Measurements from ENCODE around the gene PHF12.
A peak's percentile ranks its signal among the peaks of the same experiment; 100 is the strongest.

The PHF12 gene

DNA sequence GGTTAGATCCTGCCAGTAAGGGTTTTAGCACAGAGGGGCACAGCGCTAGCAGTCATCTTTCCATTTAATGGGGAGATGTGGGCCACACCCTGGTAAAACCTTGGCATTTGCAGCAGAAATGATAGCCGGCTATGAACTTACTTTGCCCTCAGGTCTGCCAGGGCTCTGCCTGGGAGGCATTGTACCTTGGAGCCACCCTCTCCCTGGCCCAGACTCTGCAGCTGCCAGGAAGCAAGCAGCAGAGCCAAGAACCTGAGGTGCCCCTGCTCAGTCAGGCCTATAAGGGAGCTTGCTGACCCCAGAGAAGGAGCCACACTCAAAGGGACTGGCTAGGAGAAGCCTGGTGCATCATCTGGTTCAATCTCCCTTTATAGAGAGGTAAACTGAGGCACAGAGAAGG is 23.7 kb upstream of the PHF12 start:
- DNase-seq, result no peak

GRCh38 chr17:28974451-28974850 is 23.1 kb upstream of the PHF12 start:
- peak in 1 of 14 donors; percentile 56 for DNase-seq

DNA sequence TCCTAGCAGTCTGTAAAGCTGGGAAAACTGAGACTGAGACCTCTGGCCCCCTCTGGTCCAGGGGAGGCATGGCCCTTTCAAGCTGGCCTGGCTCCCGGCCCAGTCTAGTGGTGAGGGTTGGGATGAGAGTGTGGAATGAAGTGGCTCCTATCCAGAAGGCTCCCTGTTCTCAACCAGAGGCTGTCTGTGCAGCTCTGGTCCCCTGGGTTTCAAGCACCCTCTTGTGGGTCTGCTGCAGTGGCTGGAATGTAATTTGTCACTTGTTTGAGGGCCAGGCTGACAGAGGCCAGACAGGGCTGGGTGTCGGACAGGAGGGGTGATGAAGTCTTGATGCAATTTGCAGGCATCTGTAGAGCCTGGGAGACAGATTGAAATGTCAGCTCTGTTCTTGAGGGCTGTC is 22.1 kb upstream of the PHF12 start:
- peak in 4 of 14 donors; percentile 5 to 41 (median 24) for DNase-seq

- no peak for DNase-seq
Observed at GRCh38 chr17:28972437-28972836, 21.1 kb upstream of the PHF12 start.

DNA sequence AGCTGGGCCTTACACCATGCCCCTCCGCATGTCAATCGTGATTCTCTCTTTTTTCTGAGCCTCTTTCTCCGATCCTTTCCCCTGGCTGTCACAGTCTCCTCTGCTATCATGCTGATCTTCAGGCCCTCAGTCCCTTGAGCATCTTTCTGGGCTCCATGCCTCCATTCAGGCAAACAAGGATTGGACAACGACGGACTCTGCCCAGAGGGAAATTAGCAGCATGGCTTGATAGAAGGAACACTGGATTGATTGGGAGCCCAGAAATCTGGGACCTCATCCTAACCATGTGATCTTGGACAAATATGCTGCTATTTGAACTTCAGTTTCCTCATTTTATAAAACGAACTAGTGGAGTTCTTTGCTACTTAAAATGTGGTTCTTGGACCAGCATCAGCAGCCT is 19.6 kb upstream of the PHF12 start:
- peak in 8 of 14 donors; percentile 20 to 78 (median 31) for DNase-seq

GRCh38 chr17:28969706-28970393 is 18.5 kb upstream of the PHF12 start:
- no peak for DNase-seq

- no peak for DNase-seq
Observed at GRCh38 chr17:28968914-28969295, 17.6 kb upstream of the PHF12 start.

GRCh38 chr17:28968231-28968913 is 17.1 kb upstream of the PHF12 start:
- DNase-seq, result peak in 1 of 14 donors; percentile 10

- peak in 1 of 14 donors; percentile 29 for DNase-seq
Observed at GRCh38 chr17:28967221-28968135, 16.2 kb upstream of the PHF12 start.

DNA sequence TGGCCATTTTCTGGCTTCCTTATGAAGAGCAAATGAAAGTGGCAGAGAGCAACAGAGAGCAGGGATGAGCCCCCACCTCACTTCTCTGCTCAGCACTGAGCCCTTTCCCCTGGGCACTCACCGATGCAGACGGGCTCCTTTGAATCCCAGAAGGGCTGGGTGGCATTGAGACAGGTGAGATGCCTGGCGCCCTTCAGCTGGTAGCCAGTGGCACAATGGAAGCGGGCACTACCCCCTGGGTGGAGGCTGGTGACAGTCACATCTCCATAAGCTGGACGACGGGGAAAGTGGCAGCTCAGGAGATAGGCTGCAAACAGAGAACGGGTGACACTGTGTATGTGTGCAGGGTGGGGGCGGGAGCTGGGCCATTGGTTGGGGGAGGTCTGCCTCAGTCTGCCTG is 12.5 kb upstream of the PHF12 start:
- DNase-seq, result no peak

DNA sequence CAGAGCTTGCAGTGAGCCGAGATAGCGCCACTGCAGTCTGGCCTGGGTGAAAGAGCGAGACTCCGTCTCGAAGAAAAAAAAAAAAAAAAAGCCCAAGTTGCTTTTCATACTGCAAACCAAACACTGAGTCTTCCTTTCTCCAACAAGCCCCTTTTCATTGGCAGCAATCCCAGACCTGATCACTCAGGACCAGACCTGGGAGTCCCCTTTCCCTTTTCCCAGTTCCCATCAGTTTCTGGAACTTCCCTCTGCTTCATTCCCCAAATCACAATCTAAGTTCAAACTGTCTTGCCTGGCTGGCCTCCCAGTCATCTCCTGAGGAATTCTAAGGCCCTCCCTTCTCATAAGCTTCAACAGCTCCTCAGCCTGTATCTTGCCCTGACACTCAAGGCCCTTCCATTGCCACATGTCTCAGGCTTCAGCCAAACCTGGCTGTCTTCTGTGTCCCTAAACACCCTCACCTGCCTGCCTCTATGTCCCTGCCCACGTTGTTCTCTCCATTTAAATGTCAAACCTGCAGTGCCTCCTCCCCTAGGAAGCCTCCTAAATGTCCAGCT is 11.8 kb upstream of the PHF12 start:
- no peak for DNase-seq

- DNase-seq, result no peak
Observed at GRCh38 chr17:28961391-28961790, 10.1 kb upstream of the PHF12 start.

DNA sequence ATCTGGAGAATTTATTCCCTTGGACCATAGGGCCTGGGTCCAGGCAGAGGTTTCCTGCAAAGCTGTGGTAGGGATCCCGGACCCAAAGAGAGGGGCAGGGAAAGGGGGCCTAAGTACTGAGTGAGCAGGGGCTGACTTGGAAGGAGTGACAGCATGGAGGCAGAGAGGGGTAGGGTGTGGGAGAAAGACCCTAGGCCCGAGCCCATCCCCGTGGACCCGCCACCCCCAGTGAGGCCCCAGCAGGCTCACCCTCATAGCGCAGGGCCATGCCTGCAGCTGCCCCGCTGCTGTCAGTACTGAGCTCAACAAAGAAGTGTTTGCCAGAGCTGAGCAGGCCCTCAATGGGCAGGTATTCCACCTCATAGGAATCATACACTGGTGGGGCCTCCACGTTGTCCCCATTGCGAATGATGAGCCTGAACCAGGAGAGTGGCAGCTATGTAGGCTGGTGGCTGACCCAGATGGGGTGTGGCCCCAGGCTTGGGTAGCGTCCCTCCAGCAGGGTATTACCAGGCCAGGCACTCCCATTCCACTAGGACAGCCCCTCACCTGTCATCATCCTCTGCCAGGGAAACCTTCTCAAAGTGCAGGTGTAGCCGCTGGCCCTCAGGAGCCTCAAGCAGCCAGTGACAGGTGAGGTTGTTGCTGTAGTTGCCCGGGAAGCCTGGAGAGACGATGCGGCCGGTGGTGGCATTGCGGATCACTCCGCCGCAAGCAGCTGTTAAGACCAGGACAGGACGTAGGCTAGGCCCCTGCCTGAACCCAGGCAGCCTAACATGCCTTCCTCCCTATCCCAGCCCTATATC is 9.1 kb upstream of the PHF12 start:
- no peak for DNase-seq

GRCh38 chr17:28959471-28959871 is 8.2 kb upstream of the PHF12 start:
- DNase-seq, result no peak

DNA sequence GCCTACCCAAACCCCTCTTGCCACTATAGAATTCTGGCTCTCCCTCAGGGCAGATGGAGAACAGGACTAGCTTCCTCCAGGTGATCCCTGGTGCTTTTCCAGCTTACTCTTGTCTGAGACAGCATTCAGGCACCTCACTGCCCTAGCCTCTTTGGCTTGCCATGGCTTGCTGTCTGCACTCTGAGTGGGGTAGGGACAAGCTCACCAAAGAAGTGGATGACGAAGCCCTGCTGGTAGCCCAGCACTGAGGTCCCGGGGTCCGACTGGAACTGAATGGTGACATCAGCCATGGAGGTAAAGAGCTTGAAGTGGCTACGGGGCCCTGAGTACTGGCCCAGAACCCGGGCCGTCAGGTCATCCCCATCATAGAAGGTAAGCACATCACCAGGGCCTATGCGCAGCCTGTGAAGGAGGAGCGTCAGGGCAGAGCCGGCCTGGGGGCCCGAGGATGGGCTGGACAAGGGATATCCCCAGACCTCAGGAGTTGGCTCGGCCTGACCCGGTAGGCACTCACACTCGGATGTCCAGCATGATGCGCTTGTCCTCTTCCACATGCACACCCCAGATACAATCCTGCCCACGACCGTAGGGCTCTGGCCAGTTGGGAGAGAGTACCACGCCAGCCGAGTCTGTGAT is 7.6 kb upstream of the PHF12 start:
- no peak for DNase-seq

DNA sequence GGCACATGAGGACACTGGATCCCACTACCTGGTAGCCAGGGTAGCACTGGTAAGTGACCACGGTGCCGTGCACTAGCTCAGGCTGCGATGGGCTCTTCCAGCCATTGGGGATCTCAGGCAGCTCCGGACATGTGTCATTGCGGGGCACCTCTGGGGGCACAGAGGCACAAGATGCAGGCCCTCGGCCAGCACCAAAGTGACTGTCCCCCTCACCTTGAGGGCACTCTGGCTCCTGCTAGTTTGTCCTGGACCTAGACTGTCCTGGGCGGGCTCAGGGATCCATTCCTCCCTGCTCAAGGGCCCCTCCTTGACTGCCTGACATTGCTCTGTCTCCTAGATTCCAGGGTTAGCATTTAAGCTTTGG is 6.7 kb upstream of the PHF12 start:
- no peak for DNase-seq

DNA sequence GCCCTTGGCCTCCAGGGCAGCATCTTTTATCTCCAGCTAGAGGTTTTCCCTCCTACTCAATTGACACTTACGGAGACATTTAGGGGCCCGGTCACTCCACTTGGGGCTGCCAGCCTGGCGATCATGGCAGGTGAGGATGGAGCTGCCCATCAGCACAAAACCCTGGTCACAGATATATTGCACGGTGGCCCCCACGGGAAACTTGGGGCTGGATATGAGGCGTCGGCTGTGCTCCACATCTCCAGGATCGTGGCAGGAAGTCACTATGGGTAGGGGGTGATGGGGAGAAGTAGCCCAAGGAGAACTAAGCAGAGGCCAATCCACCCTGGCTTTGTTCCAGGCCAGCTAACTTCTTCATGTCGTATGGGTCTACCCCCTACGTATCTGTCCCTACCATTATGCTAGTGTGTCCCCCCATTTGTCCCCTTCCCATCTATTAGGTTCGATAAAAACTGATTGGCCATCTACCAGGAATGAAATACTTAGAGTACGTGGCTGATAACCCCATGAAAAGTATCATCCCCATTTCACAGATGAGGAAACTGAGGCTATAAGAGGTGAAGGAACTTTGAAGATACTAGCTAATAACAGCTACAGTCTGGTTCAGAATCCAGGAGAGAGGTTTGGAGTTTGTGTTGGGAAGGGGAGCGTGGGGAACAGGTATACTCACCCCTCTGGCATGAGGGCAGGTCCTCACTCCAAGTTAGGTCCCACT is 6.1 kb upstream of the PHF12 start:
- DNase-seq, result no peak

DNA sequence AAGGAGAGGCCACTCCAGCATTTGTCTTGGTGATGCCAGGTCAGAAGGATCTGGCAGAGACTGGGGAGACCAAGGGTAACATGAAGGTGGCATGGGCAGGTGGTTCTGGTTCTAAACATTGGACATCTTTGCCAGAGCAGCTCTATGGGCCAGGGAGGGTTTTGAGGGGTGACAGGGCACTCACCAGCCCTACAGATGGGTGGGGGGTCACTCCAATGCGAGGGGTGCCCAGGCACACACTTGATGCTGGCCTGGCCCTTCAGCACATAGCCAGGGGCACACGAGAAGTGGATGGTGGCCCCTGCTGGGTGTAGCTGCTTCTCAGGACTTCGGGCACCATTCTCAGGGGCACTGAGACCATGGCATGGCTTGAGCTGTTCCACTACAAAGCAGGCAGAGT is 5.5 kb upstream of the PHF12 start:
- DNase-seq, result no peak

DNA sequence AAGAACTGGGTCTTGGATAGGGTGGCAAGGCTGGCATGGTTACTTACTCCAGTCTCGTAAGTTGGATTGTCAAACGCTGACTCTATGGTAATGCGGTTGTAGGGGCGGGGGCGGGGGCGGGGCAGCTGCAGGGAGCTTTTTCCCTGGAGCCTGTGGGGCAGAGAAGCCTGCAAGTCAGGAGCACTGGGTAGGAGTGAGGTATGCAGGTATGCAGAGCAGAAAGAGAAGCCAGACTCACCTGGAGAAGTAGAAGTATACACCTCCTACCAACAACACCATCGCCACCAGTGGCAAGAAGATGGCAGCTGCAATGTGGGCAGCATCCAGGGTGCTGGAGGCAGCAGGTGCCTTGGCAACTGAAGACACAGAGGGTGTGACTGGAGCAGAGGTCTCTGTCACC is 4.8 kb upstream of the PHF12 start:
- no peak for DNase-seq

GRCh38 chr17:28955408-28955807 is 4.1 kb upstream of the PHF12 start:
- DNase-seq, result no peak

GRCh38 chr17:28954886-28955285 is 3.6 kb upstream of the PHF12 start:
- no peak for DNase-seq

Data from C1 segment of cervical spinal cord (tissue), 14 donors.